Endothelial cell of umbilical vein (primary cell): ENCODE measurements around the gene PRRT4. TPM values are rescaled to one million over a fixed set of nuclear protein-coding genes. Genes with fewer than 3 reads are reported as not detected.

ENCODE experiments used
- BruUV-seq: library from RNA; stranded (reverse); fragments of 400-500 nt; replicated peaks from 2 replicates; lab custom pipeline; 2021; lab: Mats Ljungman, UMichigan
- CTCF ChIA-PET: fragments of 300-600, 350-600 bp; sonication (Branson Sonifier 250); formaldehyde crosslinking; loops from one replicate; lab custom pipeline; 2021; ENCODE audit warnings: antibody characterized with exemption, inconsistent platforms; lab: Charles Lee
- POLR2A ChIA-PET: fragments of 300-600, 350-600 bp; sonication (Branson Sonifier 250); formaldehyde crosslinking; loops from one replicate; lab custom pipeline; 2021; ENCODE audit warnings: antibody characterized with exemption, inconsistent platforms; lab: Charles Lee
- DNase-seq: peaks from one replicate; pipeline ENCODE4 v3.0.0-alpha.2; 2011; ENCODE audit warnings: low read depth, low spot score
- FAIRE-seq: peaks from 2 replicates; lab custom pipeline; 2011; peaks lifted over from hg19 to GRCh38; lab: Jason Lieb, UNC
- H2AFZ ChIP-seq: 2 replicates; pipeline ENCODE4 v1.6.0; 2012; ENCODE audit warnings: low read depth, low read length, control low read depth, inconsistent platforms
- H3K27ac ChIP-seq: 2 replicates; pipeline ENCODE4 v1.5.1; 2011; ENCODE audit warnings: low read depth, mild to moderate bottlenecking, control low read depth, low read length, moderate library complexity; ENCODE audit not compliant: insufficient read depth
- H3K27me3 ChIP-seq, 2 experiments: 2 replicates each; pipeline versions ENCODE4 v1.6.0 to v1.6.1; 2011; ENCODE audit warnings: low read length in 2 of 2, mixed read lengths in 1 of 2; ENCODE audit not compliant: control insufficient read depth in 2 of 2, insufficient read depth in 2 of 2
- H3K36me3 ChIP-seq, 2 experiments: 2 replicates in 1 of 2; 3 replicates in 1 of 2; pipeline ENCODE4 v1.5.1; 2011; ENCODE audit warnings: low read length in 2 of 2, mild to moderate bottlenecking in 1 of 2, moderate library complexity in 1 of 2; ENCODE audit not compliant: control insufficient read depth in 2 of 2, insufficient read depth in 2 of 2; ENCODE audit errors: extremely low read depth in 1 of 2
- H3K4me1 ChIP-seq: 3 replicates; pipeline ENCODE4 v1.5.1; 2011; ENCODE audit warnings: mild to moderate bottlenecking, low read length; ENCODE audit not compliant: control insufficient read depth, insufficient read depth; ENCODE audit errors: extremely low read depth
- H3K4me2 ChIP-seq: 2 replicates; pipeline ENCODE4 v1.6.1; 2011; ENCODE audit warnings: low read length, control low read depth, mixed read lengths; ENCODE audit not compliant: insufficient read depth
- H3K4me3 ChIP-seq, 3 experiments: fragments of 200-600 bp in 1 of 3; sonication (generic), shearing (Covaris generic) in 1 of 3; replicated peaks in 1 of 3; 2 replicates each; pipeline ENCODE4 v1.5.1; 2011 to 2016; ENCODE audit warnings: control low read depth in 3 of 3, low read length in 3 of 3, mild to moderate bottlenecking in 2 of 3, inconsistent platforms in 1 of 3, low read depth in 1 of 3, moderate library complexity in 1 of 3; ENCODE audit not compliant: insufficient read depth in 1 of 3
- H3K79me2 ChIP-seq: 2 replicates; pipeline ENCODE4 v1.6.0; 2012; ENCODE audit warnings: low read length, inconsistent platforms; ENCODE audit not compliant: control insufficient read depth, insufficient read depth
- H3K9ac ChIP-seq: replicated peaks from 2 replicates; pipeline ENCODE3; 2011; ENCODE audit warnings: low read length, control low read depth; ENCODE audit not compliant: insufficient read depth; ENCODE audit errors: extremely low read depth
- H3K9me1 ChIP-seq: replicated peaks from 3 replicates; pipeline ENCODE4 v1.6.0; 2011; ENCODE audit warnings: mild to moderate bottlenecking, low read length; ENCODE audit not compliant: control insufficient read depth, insufficient read depth; ENCODE audit errors: extremely low read depth
- H3K9me3 ChIP-seq: replicated peaks from 2 replicates; pipeline ENCODE4 v1.5.1; 2012; ENCODE audit warnings: low read length, inconsistent platforms; ENCODE audit not compliant: control insufficient read depth, insufficient read depth
- H4K20me1 ChIP-seq: replicated peaks from 2 replicates; pipeline ENCODE3; 2011; ENCODE audit warnings: mild to moderate bottlenecking, low read length; ENCODE audit not compliant: control insufficient read depth, insufficient read depth; ENCODE audit errors: extremely low read depth
- EZH2 ChIP-seq: IDR thresholded peaks from 2 replicates; pipeline ENCODE4 v1.6.1; 2012; ENCODE audit warnings: borderline replicate concordance, low read depth, mild to moderate bottlenecking, moderate library complexity, low read length, inconsistent platforms; ENCODE audit not compliant: severe bottlenecking
- FOS ChIP-seq: IDR thresholded peaks from 2 replicates; pipeline ENCODE4 v1.6.1; 2011; ENCODE audit warnings: mild to moderate bottlenecking, low read length, moderate library complexity, borderline replicate concordance; ENCODE audit not compliant: insufficient read depth
- GATA2 ChIP-seq: IDR thresholded peaks from 2 replicates; pipeline ENCODE4 v1.7.0; 2011; ENCODE audit warnings: low read depth, mild to moderate bottlenecking, moderate library complexity, mixed read lengths, low read length; ENCODE audit not compliant: insufficient read length, insufficient read depth
- JUN ChIP-seq: IDR thresholded peaks from 2 replicates; pipeline ENCODE4 v1.6.1; 2011; ENCODE audit warnings: borderline replicate concordance, low read depth; ENCODE audit not compliant: insufficient read length, insufficient read depth
- MYC ChIP-seq: IDR thresholded peaks from one replicate; pipeline ENCODE4 v1.6.1; 2011; ENCODE audit warnings: mild to moderate bottlenecking, low read depth, low read length
- POLR2A ChIP-seq: IDR thresholded peaks from 2 replicates; pipeline ENCODE4 v1.6.1; 2012; ENCODE audit warnings: low read depth, mild to moderate bottlenecking, control low read depth, low read length
- POLR2AphosphoS5 ChIP-seq: IDR thresholded peaks from 2 replicates; pipeline ENCODE4 v1.6.1; 2012; ENCODE audit warnings: low read depth, mild to moderate bottlenecking, control low read depth, low read length, moderate library complexity; ENCODE audit not compliant: insufficient read depth
- dilution Hi-C: fragments of 300-500 bp; cut with MboI; formaldehyde crosslinking; loops from one replicate; pipeline ENCODE4 v1.15.0; 2019; ENCODE audit warnings: low sequenced_read_pairs; ENCODE audit not compliant: extremely low pct_ligation_motif_present
- intact Hi-C: fragments of 100-400 bp; cut with micrococcal nuclease; formaldehyde crosslinking; loops from one replicate; pipeline ENCODE4 v1.10.0; 2022
- polyA plus RNA-seq, 4 experiments: library from polyadenylated mRNA; depleted of rRNA in 3 of 4; stranded (reverse) in 3 of 4; unstranded in 1 of 4; fragments of >200 nt; gene quantifications; 2 replicates each; pipeline versions ENCODE4 v1.2.1 to v1.2.3, GENCODE V29; 2011 to 2012; ENCODE audit warnings: missing spikeins in 1 of 4
- total RNA-seq: library from RNA; stranded (reverse); gene quantifications from 2 replicates; pipeline ENCODE4 v1.2.3, GENCODE V29; 2021
- TF ChIP-seq, protein P1 (sequence below): IDR thresholded peaks from 2 replicates; pipeline ENCODE4 v1.6.1; 2011; ENCODE audit not compliant: insufficient read depth, insufficient read length
- TF ChIP-seq, protein P2 (sequence below), 2 donors: IDR thresholded peaks; 1 replicate in 1 of 2; 2 replicates in 1 of 2; pipeline ENCODE4 v1.5.1; 2011; ENCODE audit warnings: low read length in 2 of 2, mild to moderate bottlenecking in 2 of 2, moderate library complexity in 2 of 2, control low read depth in 1 of 2, inconsistent platforms in 1 of 2, low read depth in 1 of 2; ENCODE audit not compliant: insufficient read depth in 1 of 2; ENCODE audit errors: extremely low read depth in 1 of 2

PRRT4 gene
- total and polyA plus RNA-seq, 2 donors (not counting 3 experiments of a cell fraction or from before 2014, with no cell fraction given), result 0.03 TPM; not detected in 1

DNA sequence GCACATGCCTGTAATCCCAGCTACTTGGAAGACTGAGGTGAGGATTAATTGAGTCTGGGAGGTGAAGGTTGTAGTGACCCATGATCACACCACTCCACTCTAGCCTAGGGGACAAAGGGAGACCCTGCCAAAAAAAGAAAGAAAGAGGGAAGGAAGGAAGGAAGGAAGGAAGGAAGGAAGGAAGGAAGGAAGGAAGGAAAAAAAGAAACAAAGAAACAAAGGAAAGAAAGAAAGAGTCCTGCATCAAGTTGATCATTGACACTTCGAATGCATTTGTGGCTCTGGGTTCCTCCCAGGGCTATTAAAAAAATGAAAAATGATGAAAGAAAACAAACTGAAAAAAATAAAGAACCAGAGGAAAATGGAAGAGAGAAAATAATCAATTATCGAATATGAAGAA lies 3.9 kb upstream of the PRRT4 start:
- BruUV-seq, result no TSS peak
- no peaks in the 10 kb centered on the region for H3K9me1 ChIP-seq

More for the DNA sequence above, 3.9 kb upstream of the PRRT4 start:
- Histone ChIP-seq H3K36me3 (no peaks in the 10 kb centered on the region), H2AFZ (no peak overlapping the region), H3K9me3 (no peaks in the 10 kb centered on the region), H3K79me2 (no peaks in the 10 kb centered on the region), H3K27ac (no peak overlapping the region), H4K20me1 (no peaks in the 10 kb centered on the region), H3K27me3 (peaks cover 39 to 57% of the 10 kb centered on the region in 2 experiments), H3K4me1 (peaks cover 4% of the 10 kb centered on the region), H3K9ac (no peak overlapping the region), H3K4me3 (no peak overlapping the region), H3K4me2 (no peak overlapping the region)
- no peak for FAIRE-seq
- intact Hi-C loops (no loop called here), dilution Hi-C loops (no loop called here)
- POLR2A ChIA-PET, result no interaction called here
- DNase-seq, result no peak
- TF ChIP-seq POLR2A (no peak), EZH2 (no peak), MYC (no peak), GATA2 (no peak), JUN (no peak), POLR2AphosphoS5 (no peak), FOS (no peak)
- TF ChIP-seq, protein P1, sequence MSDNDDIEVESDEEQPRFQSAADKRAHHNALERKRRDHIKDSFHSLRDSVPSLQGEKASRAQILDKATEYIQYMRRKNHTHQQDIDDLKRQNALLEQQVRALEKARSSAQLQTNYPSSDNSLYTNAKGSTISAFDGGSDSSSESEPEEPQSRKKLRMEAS, result no peak
- TF ChIP-seq, protein P2, sequence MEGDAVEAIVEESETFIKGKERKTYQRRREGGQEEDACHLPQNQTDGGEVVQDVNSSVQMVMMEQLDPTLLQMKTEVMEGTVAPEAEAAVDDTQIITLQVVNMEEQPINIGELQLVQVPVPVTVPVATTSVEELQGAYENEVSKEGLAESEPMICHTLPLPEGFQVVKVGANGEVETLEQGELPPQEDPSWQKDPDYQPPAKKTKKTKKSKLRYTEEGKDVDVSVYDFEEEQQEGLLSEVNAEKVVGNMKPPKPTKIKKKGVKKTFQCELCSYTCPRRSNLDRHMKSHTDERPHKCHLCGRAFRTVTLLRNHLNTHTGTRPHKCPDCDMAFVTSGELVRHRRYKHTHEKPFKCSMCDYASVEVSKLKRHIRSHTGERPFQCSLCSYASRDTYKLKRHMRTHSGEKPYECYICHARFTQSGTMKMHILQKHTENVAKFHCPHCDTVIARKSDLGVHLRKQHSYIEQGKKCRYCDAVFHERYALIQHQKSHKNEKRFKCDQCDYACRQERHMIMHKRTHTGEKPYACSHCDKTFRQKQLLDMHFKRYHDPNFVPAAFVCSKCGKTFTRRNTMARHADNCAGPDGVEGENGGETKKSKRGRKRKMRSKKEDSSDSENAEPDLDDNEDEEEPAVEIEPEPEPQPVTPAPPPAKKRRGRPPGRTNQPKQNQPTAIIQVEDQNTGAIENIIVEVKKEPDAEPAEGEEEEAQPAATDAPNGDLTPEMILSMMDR (IDR thresholded peaks at IDR 0.05; ENCODE audit: extremely low read depth in 1 of 2, insufficient read depth in 1 of 2, low read depth in 1 of 2, low read length in 2 of 2), result no peak
- CTCF ChIA-PET, result interaction anchor here (1.4 to 5.4 kb wide), 3 partner anchors 18 to 24 kb away, joined by 3 to 24 read pairs (median 4); no protein-coding TSS in a partner anchor
